ENCODE results near the gene LGALS3. TPM values are rescaled to one million over a fixed set of nuclear protein-coding genes. Genes with fewer than 3 reads are reported as not detected.

LGALS3 gene
- total and polyA plus RNA-seq, 3 experiments from 2014 or later, result 54.5 to 78.0 (median 55.1) TPM

DNA sequence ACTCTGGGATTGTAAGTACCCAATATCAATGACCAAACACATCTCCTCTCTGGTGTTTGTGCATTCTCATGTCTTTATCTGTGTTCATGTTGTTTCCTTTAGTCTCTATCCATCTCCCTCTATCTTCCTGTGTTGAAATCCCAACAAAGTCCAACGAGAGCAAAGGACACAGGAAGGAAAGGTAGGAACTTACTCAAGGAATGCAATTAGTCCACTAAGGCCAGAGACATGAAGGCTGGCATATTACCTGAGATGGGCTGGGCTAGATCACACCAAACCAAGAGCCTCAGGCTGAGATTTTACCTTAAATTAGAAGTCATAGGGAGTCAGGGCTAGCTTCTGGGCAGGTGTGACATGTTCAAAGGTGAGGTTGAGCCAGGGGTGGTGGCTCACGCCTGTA lies 14.3 kb upstream of the LGALS3 start:
- ChIA-PET POLR2A (no interaction called here), CTCF (interaction anchor here (0.7 to 1.3 kb wide), 5 partner anchors 10 to 24 kb away, joined by 3 to 4 read pairs (median 3); partner anchors contain the start of gene LGALS3)
- Mint-ChIP-seq H3K4me3 (no peak overlapping the region), H3K27me3 (peaks cover 0 to 2% of the 10 kb centered on the region in 2 donors), H3K9me3 (no peaks in the 10 kb centered on the region), H3K4me1 (peaks cover 0 to 4% (median 0%) of the 10 kb centered on the region in 3 donors), H3K36me3 (no peaks in the 10 kb centered on the region), H3K27ac (peak overlapping the region in 1 of 8 donors; percentile 29)
- no peak for DNase-seq
- no peaks in the 10 kb centered on the region for H3K4me1 ChIP-seq (ENCODE audit: insufficient read depth, low read length)
- no peak overlapping the region for H3K27ac ChIP-seq (ENCODE audit: low read depth, low read length)
- no peaks in the 10 kb centered on the region for H3K27me3 ChIP-seq (ENCODE audit: insufficient read depth, low read length, poor library complexity, severe bottlenecking)
- no peaks in the 10 kb centered on the region for H3K9me3 ChIP-seq (ENCODE audit: low read length)
- H3K36me3 ChIP-seq (ENCODE audit: insufficient read depth, low read length), result no peaks in the 10 kb centered on the region
- no peak overlapping the region for H3K4me3 ChIP-seq (ENCODE audit: low read length)

DNA sequence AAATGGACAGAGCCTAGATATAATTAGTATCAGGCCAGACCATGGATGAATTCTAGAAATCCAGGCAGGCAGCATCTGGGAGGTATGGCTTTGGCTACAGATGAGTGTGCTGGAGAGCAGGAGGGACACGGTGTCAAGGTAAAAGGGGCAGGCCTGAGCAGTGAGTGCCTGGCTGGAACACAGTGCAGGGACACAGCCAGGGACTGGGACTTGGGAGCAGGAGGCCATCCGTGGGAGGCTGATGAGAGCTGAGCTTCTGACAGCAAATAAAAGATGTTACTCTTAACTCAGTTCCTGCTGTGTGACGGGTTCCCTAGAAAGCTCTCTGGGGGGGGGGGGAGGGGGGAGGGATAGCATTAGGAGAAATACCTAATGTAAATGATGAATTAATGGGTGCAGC lies 13.6 kb upstream of the LGALS3 start:
- no peak overlapping the region for H3K27ac Mint-ChIP-seq
- no peak overlapping the region for H3K4me3 Mint-ChIP-seq
- DNase-seq, result no peak
- H3K27ac ChIP-seq (ENCODE audit: low read depth, low read length), result no peak overlapping the region
- H3K36me3 ChIP-seq (ENCODE audit: insufficient read depth, low read length), result no peaks in the 10 kb centered on the region
- peaks cover 0 to 4% (median 0%) of the 10 kb centered on the region in 3 donors for H3K4me1 Mint-ChIP-seq
- H3K9me3 ChIP-seq (ENCODE audit: low read length), result no peaks in the 10 kb centered on the region
- peaks cover 0 to 2% of the 10 kb centered on the region in 2 donors for H3K27me3 Mint-ChIP-seq
- CTCF ChIA-PET, result no interaction called here
- POLR2A ChIA-PET, result no interaction called here
- no peak overlapping the region for H3K4me3 ChIP-seq (ENCODE audit: low read length)
- no peaks in the 10 kb centered on the region for H3K27me3 ChIP-seq (ENCODE audit: insufficient read depth, low read length, poor library complexity, severe bottlenecking)
- no peaks in the 10 kb centered on the region for H3K4me1 ChIP-seq (ENCODE audit: insufficient read depth, low read length)
- no peaks in the 10 kb centered on the region for H3K9me3 Mint-ChIP-seq
- no peaks in the 10 kb centered on the region for H3K36me3 Mint-ChIP-seq

DNA sequence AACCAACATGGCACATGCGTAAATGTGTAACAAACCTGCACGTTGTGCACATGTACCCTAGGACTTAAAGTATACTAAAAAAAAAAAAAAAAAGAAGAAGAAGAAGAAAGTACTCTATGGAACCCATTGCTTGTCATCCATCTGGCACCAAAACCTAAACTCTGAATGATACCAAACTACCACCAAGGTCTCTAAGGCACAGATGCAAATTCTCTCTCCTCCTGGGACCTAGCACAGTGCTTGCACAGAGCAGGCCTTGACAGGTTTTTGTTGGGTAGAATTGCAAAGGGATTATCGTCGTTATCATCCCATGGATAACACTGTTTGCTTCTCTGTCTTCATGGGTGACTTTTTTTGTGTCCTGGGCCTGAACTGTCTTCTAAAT lies 13.2 kb upstream of the LGALS3 start:
- ChIA-PET POLR2A (no interaction called here), CTCF (no interaction called here)
- Histone ChIP-seq H3K4me1 (ENCODE audit: insufficient read depth, low read length) (no peaks in the 10 kb centered on the region), H3K9me3 (ENCODE audit: low read length) (no peaks in the 10 kb centered on the region), H3K27ac (ENCODE audit: low read depth, low read length) (no peak overlapping the region), H3K36me3 (ENCODE audit: insufficient read depth, low read length) (no peaks in the 10 kb centered on the region), H3K4me3 (ENCODE audit: low read length) (no peak overlapping the region), H3K27me3 (ENCODE audit: insufficient read depth, low read length, poor library complexity, severe bottlenecking) (no peaks in the 10 kb centered on the region)
- Mint-ChIP-seq H3K9me3 (no peaks in the 10 kb centered on the region), H3K27ac (no peak overlapping the region), H3K27me3 (peaks cover 0 to 2% of the 10 kb centered on the region in 2 donors), H3K4me1 (peaks cover 0 to 4% (median under 1%) of the 10 kb centered on the region in 3 donors), H3K36me3 (no peaks in the 10 kb centered on the region), H3K4me3 (no peak overlapping the region)
- no peak for DNase-seq

DNA sequence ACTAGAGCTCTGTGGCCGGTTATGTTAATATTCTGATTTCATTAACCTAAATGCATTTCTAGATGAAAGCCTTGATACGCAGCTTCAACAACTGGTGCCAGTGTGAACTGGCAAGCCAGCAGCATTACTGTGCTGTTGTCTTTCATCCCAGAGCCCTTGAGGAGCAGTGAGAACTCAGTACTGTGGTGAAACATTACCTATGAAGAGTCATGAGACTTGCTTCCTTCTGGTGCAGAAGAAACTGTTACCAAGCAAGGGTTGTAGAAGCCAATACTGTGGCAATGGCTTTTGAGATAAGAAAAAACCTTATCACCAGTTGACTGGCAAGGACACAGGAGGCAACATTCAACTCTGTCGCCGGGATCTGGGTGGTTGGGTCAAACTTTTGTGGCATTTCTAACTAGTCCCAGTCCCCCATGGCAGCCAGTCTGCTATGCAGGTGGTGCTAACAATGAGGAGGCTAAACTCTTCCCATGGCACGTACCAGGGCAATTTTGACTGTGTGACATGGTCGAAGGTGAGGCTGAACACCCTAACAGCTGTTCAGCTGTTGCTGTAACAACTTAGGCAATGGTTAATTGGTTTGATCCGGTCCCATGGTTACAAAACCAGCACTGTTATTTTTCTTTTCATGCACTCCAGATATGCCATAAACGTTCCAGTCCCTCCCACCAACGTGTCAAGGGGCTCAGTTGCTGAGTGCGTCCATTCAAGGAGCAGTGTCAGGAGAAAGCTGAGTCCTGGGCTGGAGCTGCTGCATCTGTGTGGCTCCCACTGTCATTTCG lies 12.6 kb upstream of the LGALS3 start:
- Histone ChIP-seq H3K9me3 (ENCODE audit: low read length) (no peaks in the 10 kb centered on the region), H3K36me3 (ENCODE audit: insufficient read depth, low read length) (no peaks in the 10 kb centered on the region), H3K27ac (ENCODE audit: low read depth, low read length) (no peak overlapping the region), H3K4me1 (ENCODE audit: insufficient read depth, low read length) (no peaks in the 10 kb centered on the region), H3K27me3 (ENCODE audit: insufficient read depth, low read length, poor library complexity, severe bottlenecking) (no peaks in the 10 kb centered on the region), H3K4me3 (ENCODE audit: low read length) (no peak overlapping the region)
- POLR2A ChIA-PET, result no interaction called here
- H3K36me3 Mint-ChIP-seq, result no peaks in the 10 kb centered on the region
- CTCF ChIA-PET, result interaction anchor here (1.2 kb wide), 1 partner anchor 15 kb away, joined by 3 read pairs; no protein-coding TSS in a partner anchor
- DNase-seq, result no peak
- H3K4me3 Mint-ChIP-seq, result no peak overlapping the region
- no peaks in the 10 kb centered on the region for H3K9me3 Mint-ChIP-seq
- H3K27ac Mint-ChIP-seq, result peak overlapping the region in 1 of 8 donors; percentile 38
- peaks cover 0 to 2% of the 10 kb centered on the region in 2 donors for H3K27me3 Mint-ChIP-seq
- H3K4me1 Mint-ChIP-seq, result peaks cover 0 to 5% (median 4%) of the 10 kb centered on the region in 3 donors

DNA sequence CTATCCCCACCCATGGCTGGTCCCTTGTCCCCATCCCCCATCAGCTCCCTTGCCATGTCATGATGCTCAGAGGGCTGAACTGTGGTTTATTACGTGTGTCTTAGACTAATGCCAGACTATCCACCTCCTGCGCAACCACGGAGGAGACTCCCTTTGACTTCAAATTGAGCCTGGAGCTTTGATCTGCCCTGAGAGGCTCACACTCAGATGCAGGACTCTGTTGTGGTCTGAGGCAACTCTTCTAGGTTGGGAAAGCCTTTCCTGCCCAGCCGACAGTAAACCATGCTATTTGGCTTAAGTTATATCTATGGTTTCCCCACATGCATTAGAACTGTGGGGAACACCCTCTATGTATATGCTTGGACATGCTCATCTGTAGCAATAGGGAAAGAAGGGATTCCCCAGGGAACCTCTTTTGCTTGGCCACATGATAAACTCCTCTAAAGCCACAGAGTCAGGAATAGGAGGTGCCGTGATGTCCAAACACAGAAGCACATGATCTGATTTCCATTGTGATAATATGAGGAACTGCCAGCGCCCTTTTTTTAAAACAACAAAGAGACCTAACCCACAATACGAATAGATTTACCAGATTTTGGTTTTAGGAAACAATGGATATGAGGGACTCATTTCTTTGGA lies 11.1 kb upstream of the LGALS3 start:
- Histone ChIP-seq H3K4me3 (ENCODE audit: low read length) (no peak overlapping the region), H3K27me3 (ENCODE audit: insufficient read depth, low read length, poor library complexity, severe bottlenecking) (no peaks in the 10 kb centered on the region), H3K9me3 (ENCODE audit: low read length) (no peaks in the 10 kb centered on the region), H3K27ac (ENCODE audit: low read depth, low read length) (no peak overlapping the region), H3K36me3 (ENCODE audit: insufficient read depth, low read length) (no peaks in the 10 kb centered on the region), H3K4me1 (ENCODE audit: insufficient read depth, low read length) (no peaks in the 10 kb centered on the region)
- H3K36me3 Mint-ChIP-seq, result no peaks in the 10 kb centered on the region
- ChIA-PET CTCF (interaction anchor here (1.3 kb wide), 1 partner anchor 43 kb away, joined by 3 read pairs; no protein-coding TSS in a partner anchor), POLR2A (no interaction called here)
- H3K4me1 Mint-ChIP-seq, result peaks cover 0 to 5% (median 4%) of the 10 kb centered on the region in 3 donors
- peaks cover 0 to 2% of the 10 kb centered on the region in 2 donors for H3K27me3 Mint-ChIP-seq
- no peak for DNase-seq
- no peaks in the 10 kb centered on the region for H3K9me3 Mint-ChIP-seq
- no peak overlapping the region for H3K4me3 Mint-ChIP-seq
- H3K27ac Mint-ChIP-seq, result no peak overlapping the region

DNA sequence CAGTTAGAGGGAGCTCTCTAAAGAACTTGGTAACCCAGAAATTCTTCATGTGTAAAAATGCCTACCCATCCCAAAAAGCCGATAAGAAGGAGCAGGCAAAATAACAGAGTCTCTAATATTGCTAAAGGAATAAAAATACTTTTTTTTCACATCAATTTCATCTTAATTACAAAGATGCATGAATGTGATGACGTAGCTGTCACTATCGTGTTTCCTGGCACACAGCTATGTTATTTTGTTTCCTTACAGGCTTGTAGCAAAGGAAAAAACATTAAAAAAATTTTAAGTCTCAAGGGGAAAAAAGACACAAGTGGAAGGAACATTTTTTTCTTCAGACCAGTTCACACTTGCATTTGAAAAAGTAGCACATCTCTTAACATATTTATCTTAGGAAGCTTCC lies 10.3 kb upstream of the LGALS3 start:
- DNase-seq, result no peak
- CTCF ChIA-PET, result interaction anchor here (1.3 kb wide), 1 partner anchor 42 kb away, joined by 3 read pairs; no protein-coding TSS in a partner anchor
- no peaks in the 10 kb centered on the region for H3K36me3 ChIP-seq (ENCODE audit: insufficient read depth, low read length)
- no peak overlapping the region for H3K27ac Mint-ChIP-seq
- no peaks in the 10 kb centered on the region for H3K9me3 ChIP-seq (ENCODE audit: low read length)
- no peak overlapping the region for H3K4me3 Mint-ChIP-seq
- peaks cover 0 to 5% (median 4%) of the 10 kb centered on the region in 3 donors for H3K4me1 Mint-ChIP-seq
- POLR2A ChIA-PET, result no interaction called here
- H3K27me3 Mint-ChIP-seq, result no peaks in the 10 kb centered on the region
- H3K4me1 ChIP-seq (ENCODE audit: insufficient read depth, low read length), result no peaks in the 10 kb centered on the region
- no peaks in the 10 kb centered on the region for H3K27me3 ChIP-seq (ENCODE audit: insufficient read depth, low read length, poor library complexity, severe bottlenecking)
- no peaks in the 10 kb centered on the region for H3K36me3 Mint-ChIP-seq
- H3K4me3 ChIP-seq (ENCODE audit: low read length), result no peak overlapping the region
- H3K27ac ChIP-seq (ENCODE audit: low read depth, low read length), result no peak overlapping the region
- H3K9me3 Mint-ChIP-seq, result no peaks in the 10 kb centered on the region

DNA sequence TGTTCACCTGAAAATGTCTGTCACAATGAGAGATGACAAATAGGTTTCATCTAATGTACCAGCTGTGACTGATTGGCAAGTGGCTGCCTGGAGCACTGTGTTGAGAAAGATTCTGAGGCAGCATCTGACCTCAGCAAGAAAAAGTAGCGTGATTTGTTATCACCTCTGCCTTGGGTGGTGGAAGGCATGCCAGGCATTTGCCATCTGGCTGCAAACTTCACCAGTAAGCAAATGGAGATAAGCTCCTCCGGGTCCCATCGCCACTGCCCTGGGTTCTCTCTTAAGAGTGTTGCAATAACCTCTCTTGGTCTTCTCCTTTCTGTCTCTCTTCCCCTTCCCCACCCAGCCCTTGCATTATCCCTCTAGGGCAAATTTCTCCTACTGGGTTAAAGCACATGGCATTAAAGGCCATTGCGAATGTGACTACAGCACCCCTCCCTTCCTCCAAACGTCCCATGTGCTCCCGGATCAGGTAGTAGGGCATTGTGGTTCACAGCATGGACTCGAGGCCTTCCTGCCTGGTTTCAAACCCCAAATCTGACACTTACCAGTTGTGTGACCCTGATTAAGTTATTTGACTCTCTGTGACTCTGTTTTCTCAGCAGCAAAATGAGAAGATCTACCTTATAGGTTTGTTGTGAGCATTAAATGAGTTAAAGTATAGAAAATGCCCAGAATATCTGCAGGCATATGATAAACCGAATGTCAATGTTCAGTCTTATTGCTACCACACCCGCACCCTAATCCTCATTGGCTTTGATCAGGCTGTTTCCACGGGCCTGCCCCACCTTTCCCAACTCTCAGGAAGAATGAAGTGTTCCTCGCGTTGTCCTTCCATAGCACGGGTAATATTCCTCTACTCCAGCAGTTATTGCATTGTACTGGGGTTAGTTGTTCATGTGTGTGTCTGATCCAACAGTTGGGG lies 8.2 kb upstream of the LGALS3 start:
- CTCF ChIA-PET, result interaction anchor here (0.6 to 1.7 kb wide), 3 partner anchors 11 to 232 kb away, joined by 3 to 4 read pairs (median 4); no protein-coding TSS in a partner anchor
- no peaks in the 10 kb centered on the region for H3K9me3 ChIP-seq (ENCODE audit: low read length)
- Mint-ChIP-seq H3K9me3 (no peaks in the 10 kb centered on the region), H3K27ac (peak overlapping the region in 3 of 8 donors; percentile 17 to 76 (median 51)), H3K27me3 (no peaks in the 10 kb centered on the region), H3K36me3 (no peaks in the 10 kb centered on the region), H3K4me1 (peaks cover 13 to 18% (median 15%) of the 10 kb centered on the region in 3 donors), H3K4me3 (no peak overlapping the region)
- POLR2A ChIA-PET, result no interaction called here
- no peaks in the 10 kb centered on the region for H3K36me3 ChIP-seq (ENCODE audit: insufficient read depth, low read length)
- DNase-seq, result no peak
- H3K27ac ChIP-seq (ENCODE audit: low read depth, low read length), result no peak overlapping the region
- H3K4me1 ChIP-seq (ENCODE audit: insufficient read depth, low read length), result peaks cover 9% of the 10 kb centered on the region
- H3K27me3 ChIP-seq (ENCODE audit: insufficient read depth, low read length, poor library complexity, severe bottlenecking), result no peaks in the 10 kb centered on the region
- no peak overlapping the region for H3K4me3 ChIP-seq (ENCODE audit: low read length)

Data from CD8-positive, alpha-beta memory T cell (primary cell).